Measurements from ENCODE around the gene MME.

MME gene

DNA sequence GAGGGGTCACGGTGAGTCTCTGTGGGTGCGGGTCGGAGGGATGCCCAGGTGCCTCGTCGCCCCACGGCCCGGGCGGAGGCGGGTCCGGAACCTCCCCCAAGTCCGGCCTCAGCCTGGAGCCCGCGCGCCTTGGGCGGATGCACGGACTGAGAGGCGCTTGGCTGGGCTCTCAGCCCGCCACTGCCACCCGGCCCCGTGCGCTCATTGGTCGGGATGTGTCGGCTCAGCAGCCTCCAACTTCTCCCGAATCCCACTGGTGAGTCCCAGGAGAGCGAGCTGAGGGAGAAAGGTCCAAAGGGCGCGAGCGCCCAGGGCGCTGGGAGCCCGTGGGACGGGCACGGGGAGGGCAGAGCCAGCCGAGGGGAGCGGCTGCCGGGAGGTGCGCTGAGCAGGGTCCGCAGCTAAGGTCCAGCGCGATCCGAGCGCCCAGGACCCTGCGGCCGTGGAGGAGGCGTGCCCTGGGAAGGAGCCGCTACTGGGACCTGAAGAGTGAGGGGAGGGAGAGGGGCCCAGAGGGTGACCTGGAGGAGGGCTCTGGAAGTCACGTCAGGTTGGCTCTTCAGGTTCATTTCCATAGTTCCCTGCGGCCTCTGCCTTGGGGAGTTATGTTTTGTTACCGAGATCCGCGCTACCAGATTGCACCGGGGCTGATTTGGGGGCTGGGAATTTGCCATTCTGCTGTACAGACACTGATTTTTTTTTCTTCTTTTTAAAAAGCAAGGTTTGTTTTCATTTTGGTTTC lies at the start of gene MME:
TSS of gene MME (plus strand) at position 574 of the 742 bp plus-strand sequence. CDS start 3,849 bp downstream, outside the sequence.
- DNase-seq (ENCODE audit: low read depth) = no peak

DNA sequence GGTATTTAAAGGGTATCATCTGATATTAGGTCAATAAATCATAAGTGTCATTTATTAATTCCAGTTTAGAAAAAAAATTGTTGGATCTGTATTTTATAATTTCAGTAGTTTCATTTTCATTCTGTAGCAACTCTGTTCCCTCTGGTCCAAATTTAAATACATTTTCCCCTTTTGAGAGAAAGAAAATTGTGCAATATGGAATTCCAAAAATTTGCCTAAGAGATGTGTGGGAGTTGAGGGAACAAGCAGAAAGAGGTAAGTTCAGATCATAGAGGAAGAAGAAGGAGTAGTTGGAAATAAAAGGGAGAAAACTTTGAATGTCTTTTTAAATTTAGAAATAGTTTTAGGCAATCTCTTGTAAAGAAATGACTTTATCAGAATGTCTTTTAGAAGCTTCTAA lies 48.9 kb upstream of the MME start:
- no peak for DNase-seq (ENCODE audit: low read depth)

- DNase-seq (ENCODE audit: low read depth) = no peak
Observed at GRCh38 chr3:155032918-155033317, 47.2 kb upstream of the MME start.

DNA sequence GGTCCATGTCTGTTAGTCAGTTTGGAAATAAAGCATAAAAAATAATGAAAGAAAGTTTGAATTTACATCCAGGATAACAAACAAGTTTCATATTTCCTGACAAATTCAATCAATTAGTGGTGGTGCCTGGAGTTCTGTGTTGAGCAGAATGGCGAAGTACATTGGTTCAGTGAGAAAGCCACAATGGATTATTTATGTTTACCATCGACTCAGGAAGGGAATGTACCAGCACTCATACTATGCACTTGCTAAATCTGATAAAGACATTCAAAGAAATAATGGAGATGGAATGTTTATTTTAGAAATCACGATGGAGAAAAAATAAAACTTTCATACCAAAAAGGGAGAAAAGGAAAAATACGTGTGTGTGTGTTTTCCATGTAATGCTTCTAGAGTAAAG lies 45.3 kb upstream of the MME start:
- DNase-seq (ENCODE audit: low read depth) = no peak

DNA sequence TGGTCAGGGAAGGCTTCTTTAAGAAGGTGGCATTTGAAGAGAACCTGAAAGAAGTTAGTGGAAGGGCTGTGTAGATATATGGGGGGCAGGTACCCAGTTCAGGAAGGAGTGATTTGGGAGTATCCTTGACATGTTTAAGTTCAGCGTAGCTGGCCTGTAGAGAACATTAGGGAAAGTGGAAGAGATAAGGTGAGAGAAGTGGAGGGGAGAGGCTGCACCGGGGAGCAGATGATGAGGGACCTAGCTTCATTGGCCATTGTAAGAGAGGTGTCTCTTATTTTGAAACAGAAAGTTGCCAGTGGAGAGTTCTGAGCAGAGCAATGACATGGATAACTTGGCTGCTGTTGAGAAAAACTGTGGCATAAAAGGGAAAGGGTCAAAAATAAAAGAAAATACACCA lies 44.6 kb upstream of the MME start:
- DNase-seq (ENCODE audit: low read depth) = no peak

DNA sequence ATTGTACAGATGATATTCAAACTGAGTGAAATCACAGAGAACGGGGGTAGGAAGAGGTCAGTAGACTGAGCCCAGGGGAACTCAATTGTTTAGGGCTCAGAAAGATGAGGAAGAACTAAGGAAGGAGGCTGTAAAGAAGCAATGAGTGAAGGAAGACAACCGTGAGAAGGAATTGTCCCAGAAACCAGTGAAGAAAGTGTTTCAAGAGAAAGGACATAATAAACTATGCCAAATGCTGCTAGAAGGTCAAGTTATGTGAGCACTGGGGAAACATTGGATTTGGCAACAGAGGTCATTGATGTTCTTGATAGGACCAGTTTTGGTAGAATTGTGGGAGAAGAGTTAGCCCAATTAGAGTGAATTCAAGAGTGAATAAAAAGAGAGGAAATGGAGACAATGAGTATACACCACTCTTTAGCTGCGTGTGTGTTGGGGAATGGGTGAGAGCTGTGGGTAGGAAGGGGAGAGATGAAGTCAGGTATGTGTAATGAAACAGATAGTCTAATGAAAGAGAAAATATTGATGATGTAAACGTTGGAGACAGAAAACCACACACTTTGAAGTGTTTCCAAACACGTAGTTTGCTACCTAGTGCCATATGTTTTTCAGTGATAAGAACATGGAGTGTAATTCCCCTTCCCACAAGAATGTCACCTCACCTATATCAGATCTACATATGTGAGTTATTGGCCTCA lies 42.5 kb upstream of the MME start:
- DNase-seq (ENCODE audit: low read depth) = no peak

DNA sequence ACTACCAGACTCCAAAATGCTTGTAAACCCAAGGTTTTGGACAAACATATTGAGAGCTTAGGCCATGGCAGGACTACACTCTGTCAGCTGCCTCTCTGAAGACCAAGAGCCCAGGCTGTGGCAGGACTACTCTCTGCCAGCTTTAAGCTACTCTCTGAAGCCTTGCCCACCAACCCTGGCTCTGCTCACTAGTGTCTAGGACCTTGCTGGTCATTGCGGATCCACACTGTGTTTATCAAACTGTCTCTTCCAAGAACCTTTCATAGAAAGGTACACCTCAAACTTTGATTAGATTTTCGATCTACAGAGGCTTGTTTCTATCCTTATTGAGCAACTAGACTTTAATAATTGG lies 41.9 kb upstream of the MME start:
- no peak for DNase-seq (ENCODE audit: low read depth)

- no peak for DNase-seq (ENCODE audit: low read depth)
Observed at GRCh38 chr3:155046935-155047334, 33.2 kb upstream of the MME start.

DNA sequence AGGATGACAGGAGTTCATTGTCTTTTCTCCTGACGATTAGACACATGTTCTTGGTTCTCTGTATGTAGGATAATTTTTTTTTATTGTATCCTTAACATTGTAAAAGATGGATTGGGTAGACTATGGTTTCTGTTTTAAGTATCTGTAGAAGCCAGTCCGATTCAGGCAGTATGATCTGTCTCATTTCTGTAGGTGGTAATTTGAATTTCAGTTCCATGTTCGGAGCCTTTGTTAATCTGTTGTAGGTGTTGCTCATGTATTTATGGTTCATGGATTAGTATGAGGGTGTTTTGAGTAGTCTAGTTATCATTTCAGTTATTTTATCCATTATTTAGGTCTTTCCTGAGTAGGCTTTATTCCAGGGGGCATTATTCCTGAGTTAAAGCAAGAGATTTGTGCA lies 32.4 kb upstream of the MME start:
- DNase-seq (ENCODE audit: low read depth) = no peak

DNA sequence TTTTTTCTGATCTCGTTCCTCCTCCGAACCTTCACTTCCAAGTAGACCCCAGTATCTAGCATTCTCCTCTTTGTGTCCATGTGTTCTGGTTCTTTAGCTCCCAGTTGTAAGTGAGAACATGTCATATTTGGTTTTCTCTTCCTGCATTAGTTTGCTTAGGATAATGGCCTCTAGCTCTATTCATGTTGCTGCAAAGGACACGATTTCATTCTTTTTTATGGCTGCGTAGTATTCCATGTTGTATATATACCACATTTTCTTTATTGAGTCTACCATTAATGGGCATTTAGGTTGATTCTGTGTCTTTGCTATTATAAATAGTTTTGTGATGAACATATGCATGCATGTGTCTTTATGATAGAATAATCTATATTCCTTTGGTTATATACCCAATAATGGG lies 30.2 kb upstream of the MME start:
- DNase-seq (ENCODE audit: low read depth) = no peak

GRCh38 chr3:155052470-155052869 lies 27.6 kb upstream of the MME start:
- DNase-seq (ENCODE audit: low read depth) = no peak

DNA sequence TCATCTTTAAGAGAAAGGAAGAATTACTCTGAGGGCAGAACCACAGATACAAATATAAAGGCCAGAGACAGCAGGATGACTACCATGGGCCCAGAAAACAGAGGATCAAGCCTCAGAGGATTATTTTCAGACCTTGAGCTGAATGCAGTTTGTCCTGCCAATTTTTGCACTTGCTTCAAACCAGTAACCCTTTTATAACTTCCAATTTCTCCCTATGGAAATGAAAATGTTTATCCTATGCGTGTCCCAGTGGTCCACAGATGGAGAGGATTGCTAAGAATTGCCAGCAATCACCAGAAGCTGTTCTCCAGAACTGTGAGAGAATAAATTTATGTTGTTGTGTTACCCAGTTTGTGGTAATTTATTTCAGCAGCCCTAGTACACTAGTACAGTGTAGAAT lies 26.4 kb upstream of the MME start:
- DNase-seq (ENCODE audit: low read depth) = no peak

DNA sequence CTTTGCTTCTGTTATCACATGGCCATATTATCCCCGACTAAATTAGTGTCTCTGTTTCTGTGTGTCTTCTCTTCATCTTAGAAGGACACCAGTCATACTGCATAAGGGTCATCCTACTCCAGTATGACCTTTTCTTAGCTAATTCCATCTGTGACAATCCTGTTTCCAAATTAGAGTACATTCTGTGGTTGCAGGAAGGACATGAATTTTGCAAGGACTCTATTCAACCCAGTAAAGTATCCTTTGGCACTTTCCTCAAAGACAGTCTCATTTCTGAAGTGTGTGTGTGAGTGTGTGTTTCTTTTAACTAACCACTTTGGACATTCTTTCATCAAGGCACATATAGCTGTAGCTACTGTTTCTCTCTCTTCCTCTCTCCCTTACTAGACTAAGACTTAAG lies 15.2 kb upstream of the MME start:
- no peak for DNase-seq (ENCODE audit: low read depth)

DNA sequence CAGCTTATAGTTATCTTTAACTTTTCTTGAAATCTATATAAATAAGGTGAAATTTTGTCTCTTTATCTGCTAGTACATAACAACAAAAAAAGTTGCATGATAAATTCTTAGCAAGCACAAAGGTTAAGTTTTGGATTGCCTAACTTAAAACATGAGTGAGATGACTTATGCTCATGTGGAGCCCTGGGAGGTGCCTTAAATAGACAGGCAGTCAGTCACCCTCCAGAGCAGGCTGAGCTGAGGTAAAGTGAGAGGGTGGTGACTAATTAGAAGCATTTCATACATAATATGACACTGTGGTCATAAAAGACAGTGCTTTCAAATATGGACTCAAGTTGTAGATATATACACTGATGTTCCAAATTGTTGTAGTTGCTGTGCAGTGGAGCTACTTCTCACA lies 14.6 kb upstream of the MME start:
- no peak for DNase-seq (ENCODE audit: low read depth)

DNA sequence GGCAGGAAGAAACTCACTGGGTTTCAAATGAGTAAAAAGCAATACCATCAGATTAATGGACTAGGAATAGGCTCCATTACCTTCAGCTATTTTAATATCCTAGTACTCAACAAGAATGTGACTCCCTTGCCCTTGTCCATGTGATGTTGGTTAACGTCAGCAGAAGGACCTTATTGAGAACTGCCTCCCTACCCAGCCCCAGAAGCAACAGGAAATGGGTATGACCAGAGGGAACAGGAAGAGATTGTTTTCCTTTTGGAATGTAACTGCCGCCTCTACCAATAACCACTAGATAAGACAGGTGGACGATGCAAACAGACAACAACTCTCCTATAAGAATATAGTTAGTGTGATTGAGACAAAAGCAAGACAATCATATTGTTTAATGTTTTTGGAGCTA lies 10.4 kb upstream of the MME start:
- DNase-seq (ENCODE audit: low read depth) = no peak

DNA sequence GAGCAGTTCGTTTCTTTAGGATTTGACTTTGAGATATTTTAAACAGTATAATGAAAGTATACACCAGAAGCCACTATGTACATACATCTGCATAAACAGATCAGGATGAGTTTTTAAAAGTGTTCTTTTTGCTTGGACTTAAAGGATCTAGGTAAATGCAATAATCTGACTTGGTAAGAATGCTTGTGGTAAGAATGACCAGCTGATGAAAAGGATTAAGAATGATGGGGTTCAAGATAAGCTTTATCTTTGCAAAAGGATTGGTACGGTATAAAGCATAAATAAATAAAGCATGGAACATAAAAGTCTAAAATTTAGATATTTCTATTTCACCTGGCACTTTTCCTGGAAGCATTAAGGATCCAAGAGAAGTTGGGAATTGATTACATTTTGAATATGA lies 9.8 kb upstream of the MME start:
- DNase-seq (ENCODE audit: low read depth) = no peak

DNA sequence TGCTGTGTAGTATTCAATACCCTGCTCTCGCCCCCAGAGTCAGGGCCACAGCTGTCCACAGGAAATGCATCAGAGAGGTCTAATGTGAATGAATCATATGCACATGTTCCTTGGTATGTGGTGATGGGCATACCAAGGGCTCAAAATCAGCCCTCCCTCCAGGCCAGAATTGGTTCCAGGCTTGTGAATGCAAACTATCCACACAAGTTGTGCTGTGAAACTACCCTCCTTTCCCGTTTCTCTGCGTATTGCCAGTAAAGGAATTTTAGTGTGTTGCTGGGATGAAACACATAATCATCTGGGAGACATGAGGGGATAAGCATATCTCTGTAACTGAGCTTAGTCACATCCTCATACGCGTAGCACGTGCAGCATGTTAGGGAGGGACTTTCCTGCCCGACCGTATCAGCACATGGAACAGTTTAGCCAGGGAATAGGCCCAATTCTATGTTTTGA lies 9.2 kb upstream of the MME start:
- no peak for DNase-seq (ENCODE audit: low read depth)

GRCh38 chr3:155075200-155075599 lies 4.9 kb upstream of the MME start:
- DNase-seq (ENCODE audit: low read depth) = no peak

DNA sequence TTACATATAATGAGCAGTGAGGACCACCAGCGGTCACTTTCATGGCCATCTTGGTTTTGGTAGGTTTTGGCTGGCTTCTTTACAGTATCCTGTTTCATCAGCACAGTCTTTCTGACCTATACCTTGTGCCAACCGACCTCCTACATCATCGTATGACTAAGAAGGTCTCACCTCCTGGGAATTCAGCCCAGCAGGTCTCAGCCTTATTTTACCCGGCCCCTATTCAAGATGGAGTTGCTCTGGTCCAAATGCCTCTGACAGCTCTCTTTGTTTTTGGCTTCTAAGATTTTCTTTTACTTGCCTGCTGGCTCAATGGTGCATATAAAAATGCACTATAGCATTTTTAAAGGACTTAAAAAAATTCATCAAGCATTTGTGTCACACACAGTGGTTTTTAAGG lies 3.2 kb upstream of the MME start:
- no peak for DNase-seq (ENCODE audit: low read depth)

DNA sequence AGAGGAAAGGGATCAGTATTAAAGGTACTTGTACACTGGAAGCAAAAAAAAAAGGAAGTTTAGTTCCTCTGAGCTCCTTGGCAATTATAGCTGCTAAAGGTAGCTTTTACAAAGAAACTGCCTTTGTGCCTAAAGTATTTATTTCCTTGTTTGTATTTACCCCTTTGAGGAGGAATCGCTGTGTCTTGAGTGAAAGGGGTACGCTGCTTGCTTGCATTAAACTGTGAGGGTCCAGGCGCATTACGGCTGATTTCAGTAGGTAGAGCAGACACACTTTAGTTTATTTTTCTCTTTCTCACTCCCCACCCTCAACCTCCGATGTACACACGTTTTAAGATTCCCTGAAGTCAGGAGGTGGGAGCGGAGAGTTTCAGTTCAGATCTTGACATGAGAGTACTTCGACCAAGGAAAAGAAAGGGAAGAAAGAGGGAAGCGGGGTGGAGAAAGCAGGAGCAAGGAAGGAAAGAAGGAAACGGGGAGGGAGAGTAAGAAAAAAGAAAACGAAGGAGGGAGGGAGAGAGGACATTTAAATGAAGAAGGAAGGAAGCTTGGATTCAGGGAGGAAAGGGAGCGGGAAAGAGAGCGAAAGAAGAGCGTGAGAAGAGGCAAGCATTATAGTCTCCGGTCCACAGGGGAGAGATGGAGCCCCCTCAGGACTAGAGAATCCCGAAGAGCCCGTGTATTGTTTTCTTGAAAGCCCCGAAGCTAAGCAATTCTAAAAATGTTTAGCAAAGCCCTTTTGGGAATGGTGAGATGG lies 1.2 kb upstream of the MME start:
- DNase-seq (ENCODE audit: low read depth) = no peak

GRCh38 chr3:155079468-155079745 lies 712 bp upstream of the MME start:
- no peak for DNase-seq (ENCODE audit: low read depth)

DNA sequence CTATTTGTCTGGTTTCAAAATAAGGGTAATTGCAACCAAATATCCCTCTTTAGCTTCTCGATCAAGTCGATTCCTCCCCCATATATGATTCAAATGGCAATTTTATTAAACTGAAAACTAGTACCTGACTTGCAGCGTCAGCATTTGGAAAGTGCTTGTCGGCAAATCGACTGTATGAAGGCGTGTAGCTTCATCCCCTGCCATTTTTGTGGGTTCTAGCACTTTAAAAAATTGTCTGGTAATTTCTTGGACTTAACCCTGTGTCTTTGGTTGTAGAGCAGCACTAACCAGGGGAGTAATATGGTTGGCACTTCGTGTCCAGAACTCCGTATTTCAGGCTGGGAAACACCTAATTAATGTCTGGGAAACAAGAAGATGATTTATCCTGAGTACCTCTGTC lies 573 bp downstream of the MME start:
- no peak for DNase-seq (ENCODE audit: low read depth)

DNA sequence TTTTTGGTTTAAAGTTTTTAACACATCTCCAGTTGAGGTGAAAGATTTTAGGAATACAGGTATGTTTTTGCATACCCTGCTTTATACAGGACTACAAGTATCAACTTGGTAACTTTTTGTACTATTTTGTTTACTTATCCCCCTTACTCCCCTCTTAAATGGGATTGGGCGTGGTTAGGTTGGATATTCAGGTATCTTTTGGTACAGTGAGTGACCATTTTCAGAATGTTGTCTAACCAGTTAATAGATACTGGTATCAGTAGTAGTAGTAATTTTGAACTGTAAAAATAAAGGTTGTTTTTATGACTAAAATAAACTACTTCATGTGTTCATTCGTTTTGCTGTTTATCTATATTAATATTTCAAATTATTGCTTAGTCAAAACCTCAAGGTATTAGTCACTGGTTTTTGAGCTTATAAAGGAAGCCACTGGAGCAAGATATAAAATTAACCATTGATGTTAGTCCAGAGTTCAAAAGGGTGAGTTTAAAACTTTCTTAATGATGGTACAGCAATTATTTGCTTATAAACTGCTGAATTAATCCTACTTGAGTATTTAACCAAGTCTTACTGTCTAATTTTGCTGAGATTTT lies 3.3 kb downstream of the MME start:
- DNase-seq (ENCODE audit: low read depth) = no peak

Measured in activated gamma-delta T cell treated with anti-CD3 and anti-CD28 coated beads, Interleukin-2, amount 50 U/mL, for 16 hours (primary cell).